Skin epidermis (tissue), 12 donors: Measurements from ENCODE around the gene ATP2B3.

Experiments
- H3K27ac ChIP-seq, 21 experiments: fragments of 200-600 bp; sonication (generic) in 11 of 21; one replicate each; pipeline ENCODE4 v1.5.0; 2020; ENCODE audit warnings: mild to moderate bottlenecking in 3 of 21, inconsistent platforms in 2 of 21, moderate library complexity in 2 of 21
- H3K4me3 ChIP-seq, 7 experiments: fragments of 200-600 bp; sonication (generic) in 2 of 7; one replicate each; pipeline ENCODE4 v1.5.0; 2020; ENCODE audit warnings: inconsistent platforms in 2 of 7, mild to moderate bottlenecking in 2 of 7, moderate library complexity in 1 of 7

Gene ATP2B3

GRCh38 chrX:153557618-153558355, 40.3 kb downstream of the ATP2B3 start:
- no peak overlapping the region for H3K4me3 ChIP-seq
- no peak overlapping the region for H3K27ac ChIP-seq

- H3K27ac ChIP-seq, result no peak overlapping the region
Measured at GRCh38 chrX:153560000-153560399, 42.6 kb downstream of the ATP2B3 start.

GRCh38 chrX:153560466-153560865, 43.0 kb downstream of the ATP2B3 start:
- Histone ChIP-seq H3K4me3 (no peak overlapping the region), H3K27ac (no peak overlapping the region)

More at GRCh38 chrX:153560000-153560399, 42.6 kb downstream of the ATP2B3 start:
- no peak overlapping the region for H3K4me3 ChIP-seq

GRCh38 chrX:153561337-153561736, 43.9 kb downstream of the ATP2B3 start:
- H3K4me3 ChIP-seq, result no peak overlapping the region

GRCh38 chrX:153562546-153562945, 45.1 kb downstream of the ATP2B3 start:
- Histone ChIP-seq H3K4me3 (no peak overlapping the region), H3K27ac (no peak overlapping the region)

More at GRCh38 chrX:153561337-153561736, 43.9 kb downstream of the ATP2B3 start:
- no peak overlapping the region for H3K27ac ChIP-seq

GRCh38 chrX:153564047-153564606, 46.7 kb downstream of the ATP2B3 start:
- H3K4me3 ChIP-seq, result no peak overlapping the region

GRCh38 chrX:153565996-153566580, 48.6 kb downstream of the ATP2B3 start:
- Histone ChIP-seq H3K27ac (no peak overlapping the region), H3K4me3 (no peak overlapping the region)

More at GRCh38 chrX:153564047-153564606, 46.7 kb downstream of the ATP2B3 start:
- H3K27ac ChIP-seq, result no peak overlapping the region

GRCh38 chrX:153568451-153569011, 51.1 kb downstream of the ATP2B3 start:
- no peak overlapping the region for H3K27ac ChIP-seq

GRCh38 chrX:153569475-153569874, 52.0 kb downstream of the ATP2B3 start:
- no peak overlapping the region for H3K4me3 ChIP-seq
- H3K27ac ChIP-seq, result no peak overlapping the region

More at GRCh38 chrX:153568451-153569011, 51.1 kb downstream of the ATP2B3 start:
- no peak overlapping the region for H3K4me3 ChIP-seq

GRCh38 chrX:153571534-153571908, 54.1 kb downstream of the ATP2B3 start:
- no peak overlapping the region for H3K4me3 ChIP-seq
- H3K27ac ChIP-seq, result no peak overlapping the region

GRCh38 chrX:153572601-153573000, 55.2 kb downstream of the ATP2B3 start:
- Histone ChIP-seq H3K4me3 (no peak overlapping the region), H3K27ac (no peak overlapping the region)

GRCh38 chrX:153573984-153574383, 56.5 kb downstream of the ATP2B3 start:
- Histone ChIP-seq H3K4me3 (no peak overlapping the region), H3K27ac (no peak overlapping the region)

GRCh38 chrX:153576239-153576870, 58.9 kb downstream of the ATP2B3 start:
- Histone ChIP-seq H3K4me3 (no peak overlapping the region), H3K27ac (no peak overlapping the region)

- Histone ChIP-seq H3K4me3 (no peak overlapping the region), H3K27ac (no peak overlapping the region)
Measured at GRCh38 chrX:153576961-153577360, 59.5 kb downstream of the ATP2B3 start.

- H3K4me3 ChIP-seq, result no peak overlapping the region
Measured at GRCh38 chrX:153578200-153578835, 60.9 kb downstream of the ATP2B3 start.

GRCh38 chrX:153578889-153579288, 61.4 kb downstream of the ATP2B3 start:
- H3K27ac ChIP-seq, result no peak overlapping the region
- H3K4me3 ChIP-seq, result no peak overlapping the region

More at GRCh38 chrX:153578200-153578835, 60.9 kb downstream of the ATP2B3 start:
- no peak overlapping the region for H3K27ac ChIP-seq

- no peak overlapping the region for H3K27ac ChIP-seq
- no peak overlapping the region for H3K4me3 ChIP-seq
Measured at GRCh38 chrX:153580700-153581386, 63.4 kb downstream of the ATP2B3 start.

- Histone ChIP-seq H3K27ac (peak overlapping the region in 2 of 21 experiments; percentile 23 to 30), H3K4me3 (no peak overlapping the region)
Measured at GRCh38 chrX:153582896-153583295, 65.5 kb downstream of the ATP2B3 start.

GRCh38 chrX:153583433-153583832, 66.0 kb downstream of the ATP2B3 start:
- H3K27ac ChIP-seq, result peak overlapping the region in 2 of 21 experiments; percentile 23 to 30
- no peak overlapping the region for H3K4me3 ChIP-seq
